Calu3 (cell line): Measurements from ENCODE around the gene SHC4. TPM values are rescaled to one million over a fixed set of nuclear protein-coding genes. Genes with fewer than 3 reads are reported as not detected.

Experiments used
- BruUV-seq: library from RNA; stranded (reverse); fragments of 400-500 nt; replicated peaks from 2 replicates; lab custom pipeline; 2021; lab: Mats Ljungman, UMichigan
- CTCF ChIA-PET: fragments of 300-600 bp; sonication (Branson Sonifier 250); formaldehyde crosslinking; loops from one replicate; lab custom pipeline; 2022; ENCODE audit warnings: antibody characterized with exemption; lab: Charles Lee
- DNase-seq: peaks from one replicate; pipeline ENCODE4 v3.0.0; 2022
- H3K27ac Mint-ChIP-seq: one replicate; pipeline ENCODE4 v1.8.0; 2022; ENCODE audit warnings: mixed read lengths; ENCODE audit not compliant: unreplicated experiment
- H3K27me3 Mint-ChIP-seq: one replicate; pipeline ENCODE4 v1.8.0; 2022; ENCODE audit warnings: mixed read lengths; ENCODE audit not compliant: unreplicated experiment
- H3K36me3 Mint-ChIP-seq: one replicate; pipeline ENCODE4 v1.8.0; 2022; ENCODE audit warnings: mild to moderate bottlenecking, moderate library complexity, mixed read lengths; ENCODE audit not compliant: insufficient read depth, unreplicated experiment
- H3K4me1 Mint-ChIP-seq: one replicate; pipeline ENCODE4 v1.8.0; 2022; ENCODE audit warnings: mild to moderate bottlenecking, low read depth, mixed read lengths; ENCODE audit not compliant: unreplicated experiment
- H3K4me3 Mint-ChIP-seq: one replicate; pipeline ENCODE4 v1.8.0; 2022; ENCODE audit warnings: mild to moderate bottlenecking, low read depth, moderate library complexity, mixed read lengths; ENCODE audit not compliant: unreplicated experiment
- H3K9me3 Mint-ChIP-seq: one replicate; pipeline ENCODE4 v1.8.0; 2022; ENCODE audit warnings: low read depth, mixed read lengths; ENCODE audit not compliant: unreplicated experiment
- intact Hi-C: fragments of 100-400 bp; cut with micrococcal nuclease; formaldehyde crosslinking; loops from one replicate; pipeline ENCODE4 v1.10.0; 2022; ENCODE audit not compliant: unreplicated experiment
- total RNA-seq: library from RNA; stranded (reverse); gene quantifications from 2 replicates; pipeline ENCODE4 v1.2.3, GENCODE V29; 2022
- TF ChIP-seq, protein P1 (sequence below): fragments of 200-600 bp; IDR thresholded peaks from one replicate; pipeline ENCODE4 v1.8.0; 2022; ENCODE audit warnings: antibody characterized with exemption; ENCODE audit not compliant: unreplicated experiment

SHC4 gene
- total RNA-seq, 1 experiment from 2014 or later = 1.2 TPM

DNA sequence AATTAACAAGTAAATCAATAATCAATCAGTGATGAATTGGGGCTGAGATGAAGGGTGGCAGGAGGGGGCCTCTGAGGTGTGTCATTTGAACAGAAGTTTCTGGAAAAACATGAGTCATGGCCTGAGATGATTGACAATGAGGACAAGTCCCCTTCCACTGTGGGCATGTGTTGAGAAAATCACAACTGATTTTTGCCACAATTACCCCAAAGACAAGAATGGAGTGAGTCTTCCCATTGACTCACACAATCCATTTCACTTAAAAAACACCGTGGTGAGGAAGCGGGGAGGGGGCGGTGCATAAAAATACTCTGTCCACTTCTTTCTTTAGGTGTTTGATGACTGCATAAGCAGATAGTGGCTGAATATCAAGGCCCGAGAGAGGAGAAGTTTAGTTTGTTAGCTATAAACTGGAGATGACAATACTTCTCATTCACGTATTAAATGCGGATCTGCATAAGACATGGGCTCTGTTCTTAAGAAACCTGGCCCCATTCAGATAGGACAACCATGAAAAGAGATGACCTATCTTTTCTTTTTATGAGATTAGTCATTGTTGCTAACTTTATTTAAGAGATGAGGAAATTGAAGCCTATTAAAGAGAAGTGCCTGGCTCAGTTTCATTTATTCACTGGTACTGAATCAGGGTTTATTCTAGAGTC, 34.7 kb downstream of the SHC4 start:
- Mint-ChIP-seq H3K4me1 (peaks cover 11% of the 10 kb centered on the region), H3K27ac (no peak overlapping the region), H3K9me3 (no peaks in the 10 kb centered on the region), H3K4me3 (no peak overlapping the region), H3K27me3 (no peaks in the 10 kb centered on the region), H3K36me3 (no peaks in the 10 kb centered on the region)
- no TSS peak for BruUV-seq
- CTCF ChIA-PET = no interaction called here
- TF ChIP-seq, protein P1, sequence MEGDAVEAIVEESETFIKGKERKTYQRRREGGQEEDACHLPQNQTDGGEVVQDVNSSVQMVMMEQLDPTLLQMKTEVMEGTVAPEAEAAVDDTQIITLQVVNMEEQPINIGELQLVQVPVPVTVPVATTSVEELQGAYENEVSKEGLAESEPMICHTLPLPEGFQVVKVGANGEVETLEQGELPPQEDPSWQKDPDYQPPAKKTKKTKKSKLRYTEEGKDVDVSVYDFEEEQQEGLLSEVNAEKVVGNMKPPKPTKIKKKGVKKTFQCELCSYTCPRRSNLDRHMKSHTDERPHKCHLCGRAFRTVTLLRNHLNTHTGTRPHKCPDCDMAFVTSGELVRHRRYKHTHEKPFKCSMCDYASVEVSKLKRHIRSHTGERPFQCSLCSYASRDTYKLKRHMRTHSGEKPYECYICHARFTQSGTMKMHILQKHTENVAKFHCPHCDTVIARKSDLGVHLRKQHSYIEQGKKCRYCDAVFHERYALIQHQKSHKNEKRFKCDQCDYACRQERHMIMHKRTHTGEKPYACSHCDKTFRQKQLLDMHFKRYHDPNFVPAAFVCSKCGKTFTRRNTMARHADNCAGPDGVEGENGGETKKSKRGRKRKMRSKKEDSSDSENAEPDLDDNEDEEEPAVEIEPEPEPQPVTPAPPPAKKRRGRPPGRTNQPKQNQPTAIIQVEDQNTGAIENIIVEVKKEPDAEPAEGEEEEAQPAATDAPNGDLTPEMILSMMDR = no peak
- no peak for DNase-seq
- intact Hi-C loops = no loop called here

DNA sequence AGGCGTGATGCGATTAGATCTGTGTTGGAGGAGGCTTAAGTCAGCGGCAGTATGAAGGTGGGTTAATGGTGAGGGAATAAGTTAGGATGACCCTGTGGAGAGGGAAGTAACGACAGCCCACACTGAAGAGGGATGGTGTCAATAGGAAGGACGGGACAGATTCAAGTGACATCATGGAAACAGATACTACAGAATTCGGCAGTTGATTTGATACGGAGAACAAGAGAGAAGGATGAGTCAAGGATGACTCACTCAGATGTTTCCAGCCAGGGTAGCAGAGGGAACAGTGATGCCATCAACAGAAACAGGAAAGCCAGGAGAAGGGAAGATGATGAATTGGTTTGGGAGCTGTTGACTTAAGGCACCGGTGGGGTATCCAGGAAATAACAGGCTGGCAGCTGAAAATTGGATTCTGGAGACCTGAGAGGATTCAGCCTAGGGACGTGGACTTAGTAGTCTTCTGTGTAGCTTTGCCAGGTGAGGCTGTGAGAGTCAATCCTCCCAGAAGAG, 38.0 kb downstream of the SHC4 start:
- Mint-ChIP-seq H3K9me3 (peaks cover under 1% of the 10 kb centered on the region), H3K27ac (peak overlapping the region; percentile 48), H3K4me1 (peaks cover 11% of the 10 kb centered on the region), H3K4me3 (no peak overlapping the region), H3K27me3 (no peaks in the 10 kb centered on the region), H3K36me3 (no peaks in the 10 kb centered on the region)
- peak; percentile 7 for DNase-seq
- intact Hi-C loops = no loop called here
- no TSS peak for BruUV-seq
- CTCF ChIA-PET = interaction anchor here (1.0 kb wide), 1 partner anchor 20 kb away, joined by 3 read pairs; no protein-coding TSS in a partner anchor
- TF ChIP-seq, protein P1 = no peak

DNA sequence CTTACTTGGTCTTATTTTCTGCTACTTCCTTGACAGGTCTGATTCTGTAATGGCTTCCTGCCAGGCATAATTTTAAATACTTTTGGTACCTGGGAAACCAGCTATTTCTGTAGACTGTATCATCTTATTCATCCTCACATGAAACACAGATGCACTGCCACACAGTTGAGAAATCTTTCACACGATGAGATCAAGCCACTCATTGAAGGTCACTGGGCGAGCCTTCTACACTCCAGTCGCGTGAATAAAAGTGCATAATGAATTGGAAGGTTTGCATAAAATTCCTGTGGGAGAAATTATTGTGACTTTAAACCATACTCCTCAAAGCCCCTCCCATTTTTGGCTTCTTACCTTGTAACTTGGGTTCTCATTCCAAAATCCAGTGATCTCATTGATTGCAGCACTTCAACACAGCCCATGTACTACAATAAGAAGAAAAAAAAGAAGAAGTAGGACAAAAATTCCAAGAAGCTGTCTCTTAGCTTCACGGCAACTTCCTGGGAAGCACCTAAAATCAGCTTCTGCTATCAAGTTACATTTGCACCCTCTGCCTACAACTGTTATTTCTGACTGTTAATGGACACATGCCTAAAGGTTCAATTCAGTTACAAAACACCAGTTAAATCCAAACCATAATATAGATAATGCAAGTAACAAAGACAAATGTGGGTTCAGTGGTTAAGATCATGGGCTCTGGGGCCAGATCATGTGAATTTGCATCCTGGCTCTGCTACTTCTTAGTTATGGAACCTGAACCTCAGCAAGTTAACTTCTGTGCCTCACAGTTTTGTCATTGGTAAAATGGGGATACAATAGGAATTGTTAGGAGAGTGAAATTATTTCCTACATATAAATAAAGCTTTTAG, 39.0 kb downstream of the SHC4 start:
- peaks cover 11% of the 10 kb centered on the region for H3K4me1 Mint-ChIP-seq
- CTCF ChIA-PET = interaction anchor here (0.5 kb wide), 1 partner anchor 12 kb away, joined by 3 read pairs; no protein-coding TSS in a partner anchor
- no peaks in the 10 kb centered on the region for H3K36me3 Mint-ChIP-seq
- H3K4me3 Mint-ChIP-seq = no peak overlapping the region
- no peaks in the 10 kb centered on the region for H3K27me3 Mint-ChIP-seq
- no TSS peak for BruUV-seq
- TF ChIP-seq, protein P1 = no peak
- intact Hi-C loops = no loop called here
- DNase-seq = no peak
- no peak overlapping the region for H3K27ac Mint-ChIP-seq
- peaks cover 2% of the 10 kb centered on the region for H3K9me3 Mint-ChIP-seq

DNA sequence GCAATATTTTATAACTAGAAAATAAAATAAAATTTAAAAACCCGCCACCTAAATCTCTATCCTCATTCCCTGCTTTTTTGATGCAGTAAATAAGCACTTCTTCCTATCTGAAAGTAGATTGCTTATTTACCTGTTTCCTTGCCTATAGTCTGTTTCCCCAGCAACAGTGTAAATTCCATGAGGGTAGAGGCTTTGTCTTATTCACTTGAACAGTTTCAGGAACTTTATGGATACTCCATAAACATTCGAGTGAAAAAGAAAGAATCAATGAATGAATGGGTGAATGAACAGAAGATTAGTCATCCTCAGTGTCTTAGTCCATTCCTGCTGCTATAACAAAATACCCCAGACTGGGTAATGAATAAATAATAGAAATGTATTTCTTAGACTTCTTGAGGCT, 41.7 kb downstream of the SHC4 start:
- H3K4me1 Mint-ChIP-seq = peaks cover 11% of the 10 kb centered on the region
- CTCF ChIA-PET = interaction anchor here (0.5 kb wide), 1 partner anchor 208 kb away, joined by 3 read pairs; no protein-coding TSS in a partner anchor
- TF ChIP-seq, protein P1 = no peak
- no peaks in the 10 kb centered on the region for H3K36me3 Mint-ChIP-seq
- H3K9me3 Mint-ChIP-seq = peaks cover 5% of the 10 kb centered on the region
- H3K27ac Mint-ChIP-seq = no peak overlapping the region
- BruUV-seq = no TSS peak
- H3K27me3 Mint-ChIP-seq = no peaks in the 10 kb centered on the region
- intact Hi-C loops = no loop called here
- DNase-seq = no peak
- no peak overlapping the region for H3K4me3 Mint-ChIP-seq
